HL-60 (cell line): ENCODE data around the gene OS9.

Source experiments
- CTCF ChIP-seq: IDR thresholded peaks from one replicate; pipeline ENCODE4 v1.5.1; 2011; ENCODE audit warnings: low read length, control low read depth, inconsistent platforms; ENCODE audit not compliant: insufficient read depth
- GABPA ChIP-seq: IDR thresholded peaks from 2 replicates; pipeline ENCODE4 v1.6.1; 2012; ENCODE audit warnings: low read depth

DNA sequence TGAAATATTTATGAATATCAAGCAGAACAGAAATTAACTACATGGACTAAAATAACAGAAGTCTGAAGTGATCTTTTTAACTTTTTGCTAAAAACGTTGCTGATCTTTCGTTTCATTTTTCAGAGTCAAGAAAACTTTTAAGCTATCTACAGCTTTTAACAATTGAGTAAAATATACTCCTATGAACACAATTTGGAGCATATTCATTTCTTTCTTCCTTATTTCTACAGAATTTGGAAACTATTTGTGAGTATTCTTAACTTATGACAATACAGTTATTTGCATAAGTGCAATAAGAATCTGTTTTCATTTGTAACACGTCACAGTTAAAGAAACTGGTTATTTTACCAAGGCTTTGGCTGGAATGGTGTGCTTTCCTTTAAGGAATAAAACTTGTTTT is 39.9 kb upstream of the OS9 start:
- no peak for TF ChIP-seq GABPA
- no peak for TF ChIP-seq CTCF
